Effector memory CD4-positive, alpha-beta T cell (primary cell): ENCODE measurements around the gene KLHL15.

Experiments
- DNase-seq, 3 donors: peaks; one replicate each; pipeline ENCODE4 v3.0.0-alpha.2; 2020
- H3K27ac ChIP-seq: 2 replicates; pipeline ENCODE4 v1.7.0; 2013; ENCODE audit warnings: mild to moderate bottlenecking, low read length, moderate library complexity; ENCODE audit not compliant: insufficient read depth, poor library complexity, severe bottlenecking
- H3K27me3 ChIP-seq: replicated peaks from 2 replicates; pipeline ENCODE4 v1.7.0; 2013; ENCODE audit warnings: mild to moderate bottlenecking, low read length; ENCODE audit not compliant: insufficient read depth, control insufficient read depth, poor library complexity, severe bottlenecking
- H3K36me3 ChIP-seq: 2 replicates; pipeline ENCODE4 v1.7.0; 2013; ENCODE audit warnings: mild to moderate bottlenecking, low read length, moderate library complexity; ENCODE audit not compliant: control insufficient read depth, insufficient read depth
- H3K4me1 ChIP-seq: 2 replicates; pipeline ENCODE4 v1.7.0; 2013; ENCODE audit warnings: low read length, mild to moderate bottlenecking; ENCODE audit not compliant: control insufficient read depth, insufficient read depth, poor library complexity, severe bottlenecking
- H3K4me3 ChIP-seq: 2 replicates; pipeline ENCODE4 v1.7.0; 2013; ENCODE audit warnings: low read length, low read depth, mild to moderate bottlenecking; ENCODE audit not compliant: insufficient read depth, poor library complexity, severe bottlenecking
- H3K9me3 ChIP-seq: 2 replicates; pipeline ENCODE4 v1.7.0; 2013; ENCODE audit warnings: mild to moderate bottlenecking, low read length, moderate library complexity; ENCODE audit not compliant: control insufficient read depth

Gene KLHL15

DNA sequence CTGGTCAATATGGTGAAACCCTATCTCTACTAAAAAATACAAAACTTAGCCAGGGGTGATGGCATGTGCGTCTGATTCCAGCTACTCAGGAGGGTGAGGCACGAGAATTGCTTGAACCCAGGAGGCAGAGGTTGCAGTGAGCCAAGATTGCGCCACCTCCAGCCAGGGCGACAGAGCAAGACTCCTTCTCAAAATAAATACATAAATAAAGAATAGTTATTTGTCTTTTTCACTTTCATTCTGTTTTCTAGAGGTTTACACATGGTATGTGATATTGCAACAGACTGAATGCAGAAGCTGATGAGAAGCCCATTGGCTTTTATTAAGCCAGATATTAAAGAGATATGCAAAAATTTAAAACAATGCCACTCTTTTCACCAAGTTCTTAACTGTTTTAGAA, 8.2 kb downstream of the KLHL15 start:
- H3K4me1 ChIP-seq = peaks cover 4% of the 10 kb centered on the region
- DNase-seq = no peak
- no peaks in the 10 kb centered on the region for H3K27me3 ChIP-seq
- no peaks in the 10 kb centered on the region for H3K9me3 ChIP-seq
- no peak overlapping the region for H3K4me3 ChIP-seq
- H3K27ac ChIP-seq = no peak overlapping the region
- H3K36me3 ChIP-seq = no peaks in the 10 kb centered on the region

DNA sequence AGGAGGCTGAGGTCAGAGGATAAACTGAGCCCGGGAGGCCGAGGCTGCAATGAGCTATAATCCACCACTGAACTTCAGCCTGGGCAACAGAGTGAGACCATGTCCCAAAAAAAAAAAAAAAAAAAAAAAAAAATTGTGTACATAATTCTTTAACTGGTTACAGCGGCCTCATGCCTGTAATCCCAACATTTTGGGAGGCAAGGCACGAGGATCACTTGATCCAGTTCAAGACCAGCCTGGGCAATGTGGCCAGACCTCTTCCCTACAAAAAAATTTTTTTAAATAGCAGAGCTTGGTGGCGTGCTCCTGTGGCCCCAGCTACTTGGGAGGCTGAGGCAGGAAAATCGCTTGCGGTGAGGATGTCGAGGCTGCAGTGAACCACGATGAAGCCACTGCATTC, 9.3 kb downstream of the KLHL15 start:
- no peaks in the 10 kb centered on the region for H3K36me3 ChIP-seq
- H3K27ac ChIP-seq = no peak overlapping the region
- DNase-seq = no peak
- no peak overlapping the region for H3K4me3 ChIP-seq
- no peaks in the 10 kb centered on the region for H3K27me3 ChIP-seq
- H3K4me1 ChIP-seq = peaks cover 4% of the 10 kb centered on the region
- no peaks in the 10 kb centered on the region for H3K9me3 ChIP-seq

DNA sequence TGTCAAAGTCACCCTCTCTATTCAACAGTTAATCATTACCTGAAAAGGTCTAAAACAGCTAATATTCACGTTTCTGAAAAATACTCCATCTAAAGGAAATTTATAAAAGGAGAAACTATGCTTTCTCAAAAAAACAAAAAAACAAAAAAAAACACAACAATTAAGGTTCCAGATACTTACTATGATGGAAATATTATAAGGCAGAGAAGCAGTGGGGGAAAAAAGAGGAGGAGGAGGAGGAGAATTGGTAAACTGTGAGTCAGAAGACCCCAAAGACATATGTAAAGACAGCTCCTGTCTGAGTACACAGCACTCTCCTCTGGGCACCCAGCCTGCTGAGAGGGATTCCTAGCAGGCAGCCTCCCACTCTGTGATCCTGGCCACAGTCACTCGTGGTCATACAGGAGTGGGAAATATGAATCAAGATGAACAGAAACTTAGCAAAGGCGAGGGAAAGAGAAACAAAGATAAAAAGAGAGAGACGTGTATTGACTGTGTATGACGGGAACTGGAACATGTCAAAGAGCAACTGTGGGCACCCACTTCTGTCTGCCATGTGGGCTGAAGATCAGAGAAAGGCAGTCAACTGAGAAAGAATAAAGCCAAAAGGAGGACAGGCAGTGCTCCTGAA, 12.5 kb downstream of the KLHL15 start:
- no peak overlapping the region for H3K27ac ChIP-seq
- no peaks in the 10 kb centered on the region for H3K27me3 ChIP-seq
- H3K4me1 ChIP-seq = no peaks in the 10 kb centered on the region
- DNase-seq = no peak
- no peak overlapping the region for H3K4me3 ChIP-seq
- no peaks in the 10 kb centered on the region for H3K9me3 ChIP-seq
- H3K36me3 ChIP-seq = no peaks in the 10 kb centered on the region

DNA sequence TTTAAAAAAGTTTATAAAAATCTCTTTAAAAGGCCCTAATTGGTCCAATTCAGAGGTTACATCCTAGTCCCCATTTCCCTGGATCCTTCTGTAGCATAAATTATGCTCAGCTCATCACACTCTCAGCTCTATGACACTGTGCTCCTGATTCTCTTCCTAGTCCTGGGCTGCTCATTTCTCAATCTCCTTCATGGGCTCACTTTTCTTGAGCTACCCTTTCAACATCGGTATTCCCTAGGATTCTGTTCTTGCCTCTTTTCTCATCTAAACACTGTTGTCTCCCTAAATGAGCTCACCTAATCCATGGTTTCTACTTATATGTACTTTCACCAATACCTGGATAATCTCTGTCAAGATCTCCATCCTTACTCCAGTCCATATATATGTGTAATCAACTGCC, 14.7 kb downstream of the KLHL15 start:
- Histone ChIP-seq H3K4me1 (no peaks in the 10 kb centered on the region), H3K27ac (no peak overlapping the region), H3K4me3 (no peak overlapping the region), H3K9me3 (no peaks in the 10 kb centered on the region), H3K27me3 (no peaks in the 10 kb centered on the region), H3K36me3 (no peaks in the 10 kb centered on the region)
- DNase-seq = no peak

DNA sequence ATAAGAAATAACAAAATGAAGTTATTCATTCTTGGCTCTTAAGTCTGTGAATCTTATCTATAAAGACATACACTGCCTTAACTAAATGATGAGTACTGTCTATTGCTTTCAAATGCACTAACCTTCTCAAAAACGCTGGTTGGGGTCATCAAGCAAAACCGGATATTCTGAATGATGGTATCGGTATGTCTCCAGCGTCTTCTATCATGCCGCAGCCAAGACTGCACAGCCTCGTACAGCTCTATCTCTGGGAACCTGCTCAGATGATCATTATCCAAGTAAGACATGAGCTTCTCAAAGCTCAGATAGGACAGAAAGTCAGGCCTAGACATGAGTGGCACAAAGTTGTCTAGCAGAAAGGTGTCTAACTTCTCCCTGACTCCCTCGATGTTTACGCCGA, 21.1 kb downstream of the KLHL15 start:
- H3K36me3 ChIP-seq = no peaks in the 10 kb centered on the region
- H3K27ac ChIP-seq = no peak overlapping the region
- no peaks in the 10 kb centered on the region for H3K4me1 ChIP-seq
- no peaks in the 10 kb centered on the region for H3K9me3 ChIP-seq
- DNase-seq = no peak
- H3K4me3 ChIP-seq = no peak overlapping the region
- no peaks in the 10 kb centered on the region for H3K27me3 ChIP-seq

DNA sequence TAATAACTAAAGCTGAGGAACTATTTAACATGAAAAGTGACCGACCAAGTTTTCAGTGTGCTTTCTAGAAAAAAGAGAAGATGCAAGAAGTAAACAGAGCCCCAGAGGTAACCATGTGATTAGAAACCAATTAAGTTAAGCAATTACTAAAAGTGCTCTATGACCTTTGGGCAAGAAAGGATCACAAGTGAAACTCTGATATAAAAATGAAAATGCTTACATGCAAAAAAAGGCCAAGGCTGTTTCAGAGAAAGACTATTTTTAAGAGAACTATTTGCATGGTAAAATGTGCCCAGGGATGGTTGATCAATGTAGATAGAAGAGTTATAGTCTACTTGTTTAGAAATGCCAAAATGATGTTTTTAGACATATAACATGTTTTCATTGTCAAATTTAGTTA, 22.0 kb downstream of the KLHL15 start:
- H3K27me3 ChIP-seq = no peaks in the 10 kb centered on the region
- DNase-seq = no peak
- no peak overlapping the region for H3K4me3 ChIP-seq
- H3K36me3 ChIP-seq = no peaks in the 10 kb centered on the region
- no peak overlapping the region for H3K27ac ChIP-seq
- H3K4me1 ChIP-seq = no peaks in the 10 kb centered on the region
- H3K9me3 ChIP-seq = no peaks in the 10 kb centered on the region

DNA sequence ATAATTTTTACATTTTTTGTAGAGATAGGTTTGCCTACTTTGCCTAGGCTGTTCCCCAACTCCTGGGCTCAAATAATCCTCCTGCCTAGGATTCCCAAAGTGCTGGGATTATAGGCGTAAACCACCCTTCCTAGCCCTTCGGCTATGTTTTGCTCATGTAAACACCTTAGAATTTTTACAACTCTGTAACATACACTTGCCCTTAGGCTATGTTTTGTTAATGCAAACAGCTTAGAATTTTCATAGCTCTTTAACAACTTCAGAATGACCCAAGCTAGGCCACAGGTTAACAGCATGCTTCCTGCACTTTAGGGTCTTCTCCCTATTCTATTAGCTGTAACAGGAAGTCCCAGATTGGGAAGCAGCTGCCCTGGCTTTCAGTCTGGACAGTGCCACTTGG, 24.2 kb downstream of the KLHL15 start:
- DNase-seq = no peak
- Histone ChIP-seq H3K36me3 (no peaks in the 10 kb centered on the region), H3K27me3 (no peaks in the 10 kb centered on the region)

DNA sequence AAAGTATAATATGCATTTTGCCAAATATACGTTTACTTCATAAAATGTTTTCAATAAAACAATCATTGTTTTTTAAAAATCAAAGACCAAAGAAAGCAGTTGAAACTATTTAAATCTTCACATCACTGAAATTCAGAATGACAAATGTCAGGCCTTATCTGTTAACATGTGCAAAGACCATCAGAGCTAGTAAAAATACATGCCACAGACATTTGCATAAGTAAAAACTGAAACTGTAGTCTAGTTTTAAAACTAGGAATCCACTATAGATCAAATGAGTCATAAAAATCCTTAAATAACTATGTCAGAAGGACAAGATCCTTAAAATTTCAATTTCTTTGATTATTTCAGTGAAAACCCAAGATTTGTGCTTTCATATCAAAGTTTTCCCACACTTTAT, 24.8 kb downstream of the KLHL15 start:
- H3K27ac ChIP-seq = no peak overlapping the region
- no peaks in the 10 kb centered on the region for H3K36me3 ChIP-seq
- no peak overlapping the region for H3K4me3 ChIP-seq
- H3K9me3 ChIP-seq = no peaks in the 10 kb centered on the region
- no peaks in the 10 kb centered on the region for H3K4me1 ChIP-seq
- H3K27me3 ChIP-seq = no peaks in the 10 kb centered on the region
- DNase-seq = no peak

More for the DNA sequence above, 24.2 kb downstream of the KLHL15 start:
- Histone ChIP-seq H3K4me3 (no peak overlapping the region), H3K9me3 (no peaks in the 10 kb centered on the region), H3K4me1 (no peaks in the 10 kb centered on the region), H3K27ac (no peak overlapping the region)

DNA sequence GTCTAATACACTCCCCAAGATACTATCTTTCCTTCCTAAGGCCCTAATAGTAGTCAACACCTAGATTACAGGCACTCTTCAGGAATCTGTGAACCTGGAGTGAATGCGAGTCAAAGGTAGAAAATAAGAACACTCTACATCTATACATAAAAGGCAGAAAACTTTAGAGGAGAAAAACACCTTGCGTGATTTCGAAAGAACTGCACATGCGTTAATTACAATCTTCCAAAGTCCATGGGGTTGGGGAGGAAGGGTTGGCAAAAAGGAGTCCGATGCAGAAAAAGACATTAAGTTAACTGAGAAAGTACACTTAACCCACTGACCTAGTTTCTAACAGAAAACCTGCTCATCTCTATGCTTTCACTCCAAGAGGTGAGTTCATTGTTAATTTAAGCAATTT, 27.3 kb downstream of the KLHL15 start:
- Histone ChIP-seq H3K27ac (no peak overlapping the region), H3K4me1 (no peaks in the 10 kb centered on the region), H3K9me3 (no peaks in the 10 kb centered on the region), H3K36me3 (no peaks in the 10 kb centered on the region), H3K4me3 (no peak overlapping the region), H3K27me3 (no peaks in the 10 kb centered on the region)
- DNase-seq = no peak

DNA sequence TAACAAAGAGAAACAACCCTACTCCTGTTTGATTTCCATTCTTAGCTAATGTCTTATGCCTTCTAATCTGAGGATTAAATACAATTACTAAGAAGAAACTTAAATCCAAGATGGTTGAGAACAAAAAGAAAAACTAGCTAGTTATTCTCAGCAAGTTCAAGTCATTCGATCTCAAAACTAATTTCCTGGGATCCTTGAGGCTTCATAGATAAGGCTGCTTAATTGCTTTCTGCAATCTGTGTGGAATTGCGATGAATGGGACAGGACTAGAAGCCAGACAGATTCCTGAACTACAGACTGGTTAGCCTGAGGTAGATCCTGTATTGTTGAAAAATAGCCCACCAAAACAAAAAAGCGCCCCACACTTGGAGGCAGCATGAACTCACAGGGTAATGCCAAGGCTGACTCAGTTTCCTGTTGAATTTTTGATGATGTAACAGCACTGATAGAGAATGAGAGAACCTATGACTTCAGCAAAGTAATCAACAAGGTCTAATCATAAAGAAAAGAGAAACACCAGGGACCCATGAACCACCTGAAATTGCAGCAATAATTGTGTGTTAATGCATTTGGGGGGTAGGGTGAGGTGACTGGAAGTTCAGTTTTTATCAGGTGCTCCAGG, 33.9 kb downstream of the KLHL15 start:
- no peak overlapping the region for H3K4me3 ChIP-seq
- no peak for DNase-seq
- no peaks in the 10 kb centered on the region for H3K27me3 ChIP-seq
- H3K4me1 ChIP-seq = no peaks in the 10 kb centered on the region
- peaks cover 1% of the 10 kb centered on the region for H3K36me3 ChIP-seq
- H3K27ac ChIP-seq = no peak overlapping the region
- no peaks in the 10 kb centered on the region for H3K9me3 ChIP-seq
